ENCODE measurements around the gene SUGP1. TPM values are rescaled to one million over a fixed set of nuclear protein-coding genes. Genes with fewer than 3 reads are reported as not detected.

Gene SUGP1
- polyA plus RNA-seq, 1 experiment, result 34.1 TPM

GRCh38 chr19:19335408-19336158 lies 15.3 kb upstream of the SUGP1 start:
- Histone ChIP-seq H3K36me3 (ENCODE audit: control insufficient read depth, insufficient read depth, low read length) (peaks cover 36% of the 10 kb centered on the region), H3K4me3 (ENCODE audit: low read depth, low read length) (no peak overlapping the region), H3K27me3 (ENCODE audit: control insufficient read depth, insufficient read depth, low read length) (no peaks in the 10 kb centered on the region)
- ChIA-PET CTCF (interaction anchor here (1.0 to 1.1 kb wide), 2 partner anchors 11 to 12 kb away, joined by 3 to 4 read pairs; no protein-coding TSS in a partner anchor), POLR2A (no interaction called here)
- no peak for DNase-seq (ENCODE audit: low read depth)
- TF ChIP-seq, protein P1, sequence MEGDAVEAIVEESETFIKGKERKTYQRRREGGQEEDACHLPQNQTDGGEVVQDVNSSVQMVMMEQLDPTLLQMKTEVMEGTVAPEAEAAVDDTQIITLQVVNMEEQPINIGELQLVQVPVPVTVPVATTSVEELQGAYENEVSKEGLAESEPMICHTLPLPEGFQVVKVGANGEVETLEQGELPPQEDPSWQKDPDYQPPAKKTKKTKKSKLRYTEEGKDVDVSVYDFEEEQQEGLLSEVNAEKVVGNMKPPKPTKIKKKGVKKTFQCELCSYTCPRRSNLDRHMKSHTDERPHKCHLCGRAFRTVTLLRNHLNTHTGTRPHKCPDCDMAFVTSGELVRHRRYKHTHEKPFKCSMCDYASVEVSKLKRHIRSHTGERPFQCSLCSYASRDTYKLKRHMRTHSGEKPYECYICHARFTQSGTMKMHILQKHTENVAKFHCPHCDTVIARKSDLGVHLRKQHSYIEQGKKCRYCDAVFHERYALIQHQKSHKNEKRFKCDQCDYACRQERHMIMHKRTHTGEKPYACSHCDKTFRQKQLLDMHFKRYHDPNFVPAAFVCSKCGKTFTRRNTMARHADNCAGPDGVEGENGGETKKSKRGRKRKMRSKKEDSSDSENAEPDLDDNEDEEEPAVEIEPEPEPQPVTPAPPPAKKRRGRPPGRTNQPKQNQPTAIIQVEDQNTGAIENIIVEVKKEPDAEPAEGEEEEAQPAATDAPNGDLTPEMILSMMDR (IDR thresholded peaks at IDR 0.05; ENCODE audit: insufficient read depth, low read depth, low read length), result no peak

DNA sequence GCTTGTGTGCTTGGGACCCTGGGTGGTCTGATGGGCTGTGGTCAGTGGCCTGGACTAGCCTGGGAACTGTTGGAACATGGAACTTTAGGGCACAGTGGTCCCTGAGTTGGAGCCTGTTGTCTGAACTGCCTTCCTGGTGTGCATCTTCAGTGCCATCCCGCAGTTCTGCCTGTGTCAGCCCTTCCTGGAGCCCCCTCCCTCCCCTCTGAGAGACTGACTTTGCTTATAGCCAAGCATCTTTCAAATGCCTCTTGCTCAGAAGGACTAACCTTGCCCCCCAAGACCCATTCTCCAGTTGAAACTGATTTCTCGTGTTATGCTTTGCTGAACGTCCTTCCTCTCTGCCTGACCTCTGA lies 14.7 kb upstream of the SUGP1 start:
- POLR2A ChIA-PET, result no interaction called here

DNA sequence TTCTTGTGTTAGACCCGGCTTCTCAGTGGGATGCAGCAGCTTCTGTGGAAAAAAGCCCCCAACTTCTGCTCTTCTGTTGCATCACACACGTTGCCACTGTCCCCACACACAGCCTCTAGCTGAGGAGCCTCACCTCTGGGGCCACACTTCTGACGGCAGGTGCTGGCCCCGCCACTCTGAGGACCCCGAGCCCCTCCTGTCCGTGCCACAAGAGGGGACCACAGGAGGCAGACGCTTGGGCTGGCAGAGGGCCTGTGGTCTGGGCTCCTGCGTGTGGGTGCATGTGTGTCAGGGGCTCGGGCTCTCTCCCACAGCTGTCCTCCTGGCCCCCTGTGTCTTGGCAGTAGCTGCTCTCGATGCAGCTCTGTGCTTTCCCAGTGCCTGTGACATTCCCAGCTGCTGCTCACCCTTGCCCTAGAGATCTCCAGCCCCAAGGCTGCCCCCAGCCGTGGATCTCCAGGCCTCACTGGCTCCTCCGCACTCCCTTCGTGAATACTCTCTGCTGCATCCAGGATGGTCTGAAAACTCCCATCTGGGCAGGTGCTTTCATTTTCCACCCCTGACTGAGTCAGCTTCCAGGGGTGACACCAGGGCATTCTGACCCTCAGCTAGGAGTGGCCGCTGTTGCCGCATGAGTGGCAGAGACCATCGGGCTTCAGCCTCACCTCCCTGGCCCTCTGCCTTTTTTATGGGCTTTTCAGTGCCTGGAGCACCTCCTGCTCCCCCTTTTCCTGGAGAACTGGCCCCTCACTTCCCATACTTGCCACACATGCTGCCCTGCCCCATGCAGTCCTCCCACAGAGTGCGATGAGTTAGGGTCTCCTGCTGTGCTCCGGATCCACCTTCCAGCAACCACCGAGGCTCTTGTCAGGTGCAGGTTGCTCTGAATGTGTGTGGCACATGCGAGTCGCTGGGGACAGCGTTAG lies 14.0 kb upstream of the SUGP1 start:
- TF ChIP-seq, protein P1 (IDR thresholded peaks at IDR 0.05; ENCODE audit: insufficient read depth, low read depth, low read length), result no peak
- POLR2A ChIA-PET, result no interaction called here
- no peaks in the 10 kb centered on the region for H3K27me3 ChIP-seq (ENCODE audit: control insufficient read depth, insufficient read depth, low read length)
- peaks cover 36% of the 10 kb centered on the region for H3K36me3 ChIP-seq (ENCODE audit: control insufficient read depth, insufficient read depth, low read length)
- CTCF ChIA-PET, result interaction anchor here (1.0 to 2.1 kb wide), 3 partner anchors 8 to 10 kb away, joined by 3 to 17 read pairs (median 4); no protein-coding TSS in a partner anchor
- no peak overlapping the region for H3K4me3 ChIP-seq (ENCODE audit: low read depth, low read length)
- no peak for DNase-seq (ENCODE audit: low read depth)

More for the DNA sequence above, 14.7 kb upstream of the SUGP1 start:
- CTCF ChIA-PET, result interaction anchor here (1.1 to 2.1 kb wide), 2 partner anchors 7 to 10 kb away, joined by 4 to 17 read pairs; no protein-coding TSS in a partner anchor
- Histone ChIP-seq H3K36me3 (ENCODE audit: control insufficient read depth, insufficient read depth, low read length) (peaks cover 36% of the 10 kb centered on the region), H3K27me3 (ENCODE audit: control insufficient read depth, insufficient read depth, low read length) (no peaks in the 10 kb centered on the region), H3K4me3 (ENCODE audit: low read depth, low read length) (no peak overlapping the region)
- no peak for DNase-seq (ENCODE audit: low read depth)
- TF ChIP-seq, protein P1 (IDR thresholded peaks at IDR 0.05; ENCODE audit: insufficient read depth, low read depth, low read length), result no peak

GRCh38 chr19:19329126-19329525 lies 8.8 kb upstream of the SUGP1 start:
- TF ChIP-seq, protein P1 (IDR thresholded peaks at IDR 0.05; ENCODE audit: insufficient read depth, low read depth, low read length), result no peak
- Histone ChIP-seq H3K4me3 (ENCODE audit: low read depth, low read length) (no peak overlapping the region), H3K27me3 (ENCODE audit: control insufficient read depth, insufficient read depth, low read length) (no peaks in the 10 kb centered on the region), H3K36me3 (ENCODE audit: control insufficient read depth, insufficient read depth, low read length) (peaks cover 13% of the 10 kb centered on the region)
- CTCF ChIA-PET, result interaction anchor here (1.0 kb wide), 1 partner anchor 14 kb away, joined by 5 read pairs; no protein-coding TSS in a partner anchor
- DNase-seq (ENCODE audit: low read depth), result no peak
- POLR2A ChIA-PET, result no interaction called here

- ChIA-PET CTCF (interaction anchor here (0.8 to 2.0 kb wide), 2 partner anchors 15 to 1076 kb away, joined by 3 to 11 read pairs; no protein-coding TSS in a partner anchor), POLR2A (no interaction called here)
- Histone ChIP-seq H3K27me3 (ENCODE audit: control insufficient read depth, insufficient read depth, low read length) (no peaks in the 10 kb centered on the region), H3K36me3 (ENCODE audit: control insufficient read depth, insufficient read depth, low read length) (peaks cover 15% of the 10 kb centered on the region), H3K4me3 (ENCODE audit: low read depth, low read length) (no peak overlapping the region)
- no peak for DNase-seq (ENCODE audit: low read depth)
- TF ChIP-seq, protein P1 (IDR thresholded peaks at IDR 0.05; ENCODE audit: insufficient read depth, low read depth, low read length), result no peak
These were observed 7.4 kb upstream of the SUGP1 start for GRCh38 chr19:19327672-19328071.
